Body of pancreas (tissue), 4 donors: ENCODE data around the gene OGFOD3.

Experiments
- POLR2A ChIP-seq, 3 donors: fragments of 450-650 bp; IDR thresholded peaks; one replicate each; pipeline ENCODE4 v1.6.1; 2016; ENCODE audit warnings: antibody characterized with exemption in 3 of 3, mild to moderate bottlenecking in 2 of 3
- TF ChIP-seq, protein P1 (sequence below), 7 experiments: fragments of 450-650 bp in 4 of 7; fragments of 200-600 bp in 3 of 7; sonication (generic) in 3 of 7; IDR thresholded peaks; one replicate each; pipeline ENCODE4 v1.5.1; 2016 to 2019; ENCODE audit warnings: antibody characterized with exemption in 7 of 7

DNA sequence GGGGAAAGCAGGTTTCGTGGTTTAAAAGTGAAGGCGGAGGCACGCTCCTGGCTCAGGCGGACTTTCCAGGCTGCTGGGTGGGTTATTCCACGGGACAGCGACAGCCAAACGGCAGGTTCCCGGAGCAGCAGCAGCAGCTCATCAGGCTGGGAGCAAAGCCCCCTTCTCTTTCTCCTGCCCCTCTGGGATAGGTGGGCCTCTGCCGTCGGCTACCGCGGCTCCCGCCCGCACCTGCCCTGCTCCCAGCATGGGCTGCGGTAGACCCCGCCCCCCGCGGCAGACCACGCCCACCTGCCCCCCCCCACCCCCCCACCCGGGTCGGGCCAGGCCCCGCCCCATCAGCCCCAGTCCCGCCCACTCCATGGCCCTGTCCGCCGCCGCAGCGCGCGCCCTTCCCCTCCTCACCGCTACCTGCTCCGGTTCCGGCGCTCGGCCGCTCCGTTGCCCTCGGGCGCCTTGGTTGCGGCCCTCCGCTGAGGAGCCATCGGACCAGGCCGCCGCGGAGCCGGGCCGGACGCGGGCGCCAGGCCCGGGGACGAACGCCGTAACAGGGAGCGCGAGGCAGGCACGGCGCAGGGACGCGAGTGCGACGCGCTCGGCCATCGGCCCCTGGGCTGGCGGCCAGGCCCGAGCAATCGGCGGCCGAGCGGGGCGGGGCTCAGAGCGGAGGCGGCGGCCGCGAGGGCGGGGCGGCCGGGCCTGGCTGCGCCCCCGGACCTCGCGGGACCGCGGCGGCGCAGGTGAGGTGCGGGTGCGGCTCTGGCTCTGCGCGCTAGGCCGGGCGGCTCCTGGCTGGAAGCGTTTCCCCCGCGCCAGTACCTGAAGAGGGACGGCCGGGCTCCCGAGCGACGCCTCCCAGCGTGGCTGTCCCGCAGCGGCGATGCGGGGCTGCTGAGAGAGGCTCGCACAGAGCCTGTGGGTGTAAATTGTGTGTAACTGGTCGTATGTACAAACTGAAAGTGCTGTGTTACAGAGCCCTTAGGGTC lies at the start of gene OGFOD3, which contains the start of gene HEXD:
- TF ChIP-seq, protein P1, sequence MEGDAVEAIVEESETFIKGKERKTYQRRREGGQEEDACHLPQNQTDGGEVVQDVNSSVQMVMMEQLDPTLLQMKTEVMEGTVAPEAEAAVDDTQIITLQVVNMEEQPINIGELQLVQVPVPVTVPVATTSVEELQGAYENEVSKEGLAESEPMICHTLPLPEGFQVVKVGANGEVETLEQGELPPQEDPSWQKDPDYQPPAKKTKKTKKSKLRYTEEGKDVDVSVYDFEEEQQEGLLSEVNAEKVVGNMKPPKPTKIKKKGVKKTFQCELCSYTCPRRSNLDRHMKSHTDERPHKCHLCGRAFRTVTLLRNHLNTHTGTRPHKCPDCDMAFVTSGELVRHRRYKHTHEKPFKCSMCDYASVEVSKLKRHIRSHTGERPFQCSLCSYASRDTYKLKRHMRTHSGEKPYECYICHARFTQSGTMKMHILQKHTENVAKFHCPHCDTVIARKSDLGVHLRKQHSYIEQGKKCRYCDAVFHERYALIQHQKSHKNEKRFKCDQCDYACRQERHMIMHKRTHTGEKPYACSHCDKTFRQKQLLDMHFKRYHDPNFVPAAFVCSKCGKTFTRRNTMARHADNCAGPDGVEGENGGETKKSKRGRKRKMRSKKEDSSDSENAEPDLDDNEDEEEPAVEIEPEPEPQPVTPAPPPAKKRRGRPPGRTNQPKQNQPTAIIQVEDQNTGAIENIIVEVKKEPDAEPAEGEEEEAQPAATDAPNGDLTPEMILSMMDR (IDR thresholded peaks at IDR 0.05) = peak in 2 of 7 experiments; percentile 2 to 43
- TF ChIP-seq POLR2A (IDR thresholded peaks at IDR 0.05) = peak in 2 of 3 donors; percentile 30 to 44
